ENCODE data around the gene DYNC1H1. TPM values are rescaled to one million over a fixed set of nuclear protein-coding genes. Genes with fewer than 3 reads are reported as not detected.

DYNC1H1 gene
- 305 and 381 TPM in 2 replicates for total RNA-seq

GRCh38 chr14:101964297-101965180 is at the start of gene DYNC1H1:
Gene DYNC1H1 (plus strand): TSS chr14:101964573. CDS start chr14:101964692, 119 bp downstream.

DNA sequence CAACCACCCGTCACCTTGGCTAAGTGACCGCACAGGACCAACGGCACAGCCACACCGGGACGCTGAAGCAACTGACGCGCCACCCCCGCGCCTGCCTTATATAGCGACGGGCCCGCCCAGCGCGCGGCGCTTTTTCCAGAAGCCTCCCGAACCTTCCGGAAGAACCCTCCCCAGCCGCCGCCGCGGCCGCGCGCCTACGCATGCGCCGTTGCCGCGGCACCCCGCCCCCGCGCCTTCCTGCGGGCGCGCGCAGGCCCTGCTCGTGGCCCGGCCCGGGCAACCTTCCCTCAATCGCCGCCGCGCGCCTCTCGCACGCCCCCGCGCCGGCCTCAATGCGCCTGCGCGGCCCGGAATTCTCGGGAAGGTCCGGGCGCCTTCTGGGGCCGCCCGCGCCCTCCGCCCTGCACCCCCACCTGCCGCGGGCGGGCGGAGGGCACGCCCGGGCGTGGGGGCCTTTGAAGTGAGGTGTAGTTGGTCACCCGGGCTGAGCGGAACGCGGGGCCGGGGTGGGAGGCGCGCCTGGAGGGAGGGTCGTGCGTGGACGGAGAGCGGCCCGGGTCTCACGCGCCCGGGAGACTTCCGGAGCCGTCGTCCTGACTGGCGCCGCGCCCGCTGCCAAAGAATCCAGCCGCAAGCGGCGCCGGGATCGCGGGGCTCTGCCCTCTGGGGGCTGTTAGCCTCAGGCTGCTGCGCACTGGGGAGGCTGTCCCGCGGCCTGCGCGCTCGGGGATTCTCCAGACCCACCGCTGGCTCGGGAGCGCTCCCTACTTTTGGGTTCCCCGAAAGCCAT is 122.8 kb downstream of the DYNC1H1 start, which contains the start of gene HSP90AA1:
HSP90AA1 (minus strand) TSS at position 73 of the 790 bp plus-strand sequence. CDS start 666 bp downstream, outside the sequence.

Other genes starting within 250 kb of the DYNC1H1 start
- gene PPP2R5C, start 202.9 kb upstream of the DYNC1H1 start, total RNA-seq: 72.4 and 78.0 TPM in 2 replicates
- 546 and 628 TPM in 2 replicates for gene HSP90AA1, start 122.5 kb downstream of the DYNC1H1 start, total RNA-seq
- gene WDR20, start 175.3 kb downstream of the DYNC1H1 start, total RNA-seq: 15.1 and 16.7 TPM in 2 replicates

Measured in airway epithelial cell (primary cell).